AG04450 (cell line): ENCODE results near the gene NOL4L. TPM values are rescaled to one million over a fixed set of nuclear protein-coding genes. Genes with fewer than 3 reads are reported as not detected.

Experiments used
- CTCF ChIA-PET: fragments of 300-600, 350-600 bp; formaldehyde crosslinking; extraction: SDS; loops from one replicate; lab custom pipeline; 2022; ENCODE audit warnings: antibody characterized with exemption, inconsistent platforms; lab: Charles Lee
- POLR2A ChIA-PET: fragments of 350-600 bp; formaldehyde crosslinking; extraction: SDS; loops from one replicate; lab custom pipeline; 2021; ENCODE audit warnings: antibody characterized with exemption, inconsistent platforms; lab: Yijun Ruan, JAX
- DNase-seq: peaks from one replicate; pipeline ENCODE4 v3.0.0-alpha.2; 2011; ENCODE audit warnings: low read depth, low spot score
- H3K27ac ChIP-seq: one replicate; pipeline ENCODE4 v1.5.1; 2012; ENCODE audit warnings: low read depth, low read length, control low read depth
- H3K27me3 ChIP-seq: one replicate; pipeline ENCODE4 v1.6.0; 2012; ENCODE audit warnings: low read length; ENCODE audit not compliant: control insufficient read depth, insufficient read depth
- H3K4me3 ChIP-seq: 2 replicates; pipeline ENCODE4 v1.5.1; 2011; ENCODE audit warnings: mild to moderate bottlenecking, low read depth, low read length, control low read depth
- H3K9me3 ChIP-seq: 2 replicates; pipeline ENCODE4 v1.5.1; 2012; ENCODE audit warnings: low read length; ENCODE audit not compliant: control insufficient read depth, insufficient read depth
- CTCF ChIP-seq: IDR thresholded peaks from 2 replicates; pipeline ENCODE4 v1.5.1; 2011; ENCODE audit warnings: low read depth, low read length, control low read depth, inconsistent platforms
- polyA plus RNA-seq: library from polyadenylated mRNA; depleted of rRNA; stranded (reverse); fragments of >200 nt; gene quantifications from 2 replicates; pipeline ENCODE4 v1.2.3, GENCODE V29; 2011; rRNA removed

The NOL4L gene
- polyA plus RNA-seq, 1 experiment, result 6.7 TPM

- Histone ChIP-seq H3K27me3 (no peaks in the 10 kb centered on the region), H3K9me3 (no peaks in the 10 kb centered on the region), H3K27ac (no peak overlapping the region), H3K4me3 (no peak overlapping the region)
- ChIA-PET POLR2A (no interaction called here), CTCF (interaction anchor here (1.4 kb wide), 1 partner anchor 59 kb away, joined by 3 read pairs; no protein-coding TSS in a partner anchor)
- DNase-seq, result no peak
- TF ChIP-seq CTCF, result no peak
Observed at GRCh38 chr20:32397567-32398084, 187.5 kb downstream of the NOL4L start.

GRCh38 chr20:32396646-32397160 lies 188.4 kb downstream of the NOL4L start:
- Histone ChIP-seq H3K4me3 (no peak overlapping the region), H3K9me3 (no peaks in the 10 kb centered on the region), H3K27ac (no peak overlapping the region), H3K27me3 (no peaks in the 10 kb centered on the region)
- DNase-seq, result no peak
- no peak for TF ChIP-seq CTCF
- ChIA-PET CTCF (interaction anchor here (0.6 to 1.4 kb wide), 6 partner anchors 9 to 277 kb away, joined by 3 to 4 read pairs (median 3); partner anchors contain the start of gene C20orf203), POLR2A (interaction anchor here (0.5 to 0.7 kb wide), 2 partner anchors 12 to 23 kb away, joined by 3 read pairs; no protein-coding TSS in a partner anchor)

- DNase-seq, result no peak
Observed at GRCh38 chr20:32395066-32395465, 190.1 kb downstream of the NOL4L start.

More at GRCh38 chr20:32395066-32395465, 190.1 kb downstream of the NOL4L start:
- Histone ChIP-seq H3K27me3 (no peaks in the 10 kb centered on the region), H3K27ac (no peak overlapping the region), H3K4me3 (no peak overlapping the region), H3K9me3 (no peaks in the 10 kb centered on the region)
- CTCF ChIA-PET, result no interaction called here
- no peak for TF ChIP-seq CTCF
- POLR2A ChIA-PET, result no interaction called here

Other genes starting within 250 kb of the NOL4L start
- 28.9 and 31.7 TPM in 2 replicates for gene ASXL1, start 227.0 kb downstream of the NOL4L start, polyA plus RNA-seq
- gene C20orf203, start 88.6 kb upstream of the NOL4L start, polyA plus RNA-seq, result not detected in 2 replicates
- gene COMMD7, start 158.1 kb upstream of the NOL4L start, polyA plus RNA-seq, result 84.8 and 88.1 TPM in 2 replicates
- gene DNMT3B, start 177.1 kb upstream of the NOL4L start, polyA plus RNA-seq, result 1.8 and 1.9 TPM in 2 replicates
- gene MAPRE1, start 234.6 kb upstream of the NOL4L start, polyA plus RNA-seq, result 112 and 128 TPM in 2 replicates